GM10248 (cell line): ENCODE data around the gene RBM38.

Experiments used
- CTCF ChIA-PET: fragments of 300-600 bp; sonication (Branson Sonifier 250); formaldehyde crosslinking; extraction: SDS; loops from one replicate; lab custom pipeline; 2021; ENCODE audit warnings: antibody characterized with exemption; lab: Yijun Ruan, JAX
- POLR2A ChIA-PET: fragments of 350-650 bp; sonication (Branson Sonifier 250); formaldehyde crosslinking; extraction: SDS; loops from one replicate; lab custom pipeline; 2020; ENCODE audit warnings: antibody characterized with exemption; lab: Yijun Ruan, JAX
- DNase-seq: peaks from one replicate; pipeline ENCODE4 v3.0.0; 2012; ENCODE audit errors: extremely low spot score
- TF ChIP-seq, protein P1 (sequence below): IDR thresholded peaks from 2 replicates; pipeline ENCODE4 v1.5.1; 2012; ENCODE audit warnings: mild to moderate bottlenecking, low read depth; ENCODE audit errors: extremely low read depth, missing control alignments, control extremely low read depth

Gene RBM38

DNA sequence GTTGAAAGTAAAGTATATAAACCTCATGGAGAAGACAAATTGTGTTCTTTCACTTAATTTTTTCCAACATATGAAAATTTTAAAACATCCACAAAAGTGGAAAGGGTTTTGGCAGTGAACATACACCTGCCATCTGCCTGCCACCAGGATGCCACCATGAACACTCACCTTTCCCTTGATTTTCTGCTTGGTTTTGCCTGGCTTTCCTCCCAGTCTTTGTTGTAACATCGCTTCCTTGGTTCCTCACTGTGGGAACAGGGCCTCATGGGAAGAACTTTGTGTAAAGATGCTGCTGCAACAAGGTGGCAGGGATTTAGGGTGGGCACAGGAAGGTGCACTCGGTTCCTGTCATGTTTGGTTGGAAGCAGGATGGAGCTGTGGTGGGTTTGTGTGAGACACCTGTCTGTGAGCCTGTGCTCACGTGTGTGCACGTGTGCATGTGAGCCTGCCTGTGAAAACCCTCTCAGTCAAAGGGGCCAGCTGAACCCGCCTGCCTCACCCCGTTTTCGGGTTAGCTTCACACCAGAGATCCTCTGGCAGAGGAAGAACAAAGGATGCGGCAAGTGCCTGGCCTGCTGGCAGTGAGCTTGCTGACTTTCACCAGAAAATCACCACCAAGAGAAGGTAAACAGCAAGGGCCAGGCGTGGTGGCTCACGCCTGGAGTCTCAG is 11.0 kb upstream of the RBM38 start:
- CTCF ChIA-PET: interaction anchor here (0.7 to 5.3 kb wide), 15 partner anchors 11 to 216 kb away, joined by 3 to 38 read pairs (median 4); partner anchors contain the start of genes RAE1, RBM38 and SPO11
- DNase-seq: no peak

DNA sequence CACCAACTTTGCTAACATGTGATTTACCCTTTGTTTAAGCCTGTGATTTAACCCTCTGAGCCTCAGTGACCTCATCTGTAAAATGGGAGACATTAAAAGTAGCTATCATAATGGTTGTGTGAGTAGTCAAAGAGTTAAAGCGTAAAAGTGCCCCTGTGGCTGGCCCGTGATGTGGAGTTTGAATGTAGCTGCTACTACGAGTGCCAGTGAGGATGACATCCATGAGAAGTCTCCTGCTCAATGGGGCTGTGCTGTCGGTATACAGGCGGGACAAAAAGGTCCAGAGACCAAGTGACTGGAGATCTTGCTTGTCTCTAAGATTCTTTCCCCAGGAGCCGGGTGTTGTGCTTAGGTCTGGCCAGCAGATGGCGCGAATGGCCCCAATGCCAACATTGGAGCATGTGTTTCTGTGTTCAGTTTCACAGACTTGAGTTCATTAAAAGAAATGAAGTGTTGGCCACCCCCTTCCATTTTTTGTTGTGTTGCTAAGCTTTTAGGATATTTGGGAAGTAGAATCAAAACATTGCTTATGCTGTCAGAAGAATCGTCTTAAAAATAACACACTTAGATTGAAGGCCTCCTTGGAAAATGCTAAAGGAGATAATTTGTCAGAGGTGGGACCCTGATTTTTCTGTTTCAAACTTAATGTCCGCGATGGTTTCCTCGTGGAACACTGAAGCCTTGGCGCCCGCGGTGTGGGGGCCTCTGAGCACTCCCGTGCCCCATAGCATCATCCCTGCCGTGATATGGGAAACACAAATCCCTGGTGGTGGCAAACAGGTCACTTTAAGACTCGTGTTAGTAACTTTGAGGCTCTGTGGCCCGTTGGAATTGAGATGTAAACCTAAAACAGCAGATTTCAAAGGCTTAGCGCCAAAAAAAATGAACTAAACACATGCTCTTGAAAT is 9.3 kb upstream of the RBM38 start:
- POLR2A ChIA-PET: no interaction called here

More for the DNA sequence above, 11.0 kb upstream of the RBM38 start:
- POLR2A ChIA-PET: interaction anchor here (1.8 kb wide), 1 partner anchor 10 kb away, joined by 6 read pairs; no protein-coding TSS in a partner anchor
- TF ChIP-seq, protein P1, sequence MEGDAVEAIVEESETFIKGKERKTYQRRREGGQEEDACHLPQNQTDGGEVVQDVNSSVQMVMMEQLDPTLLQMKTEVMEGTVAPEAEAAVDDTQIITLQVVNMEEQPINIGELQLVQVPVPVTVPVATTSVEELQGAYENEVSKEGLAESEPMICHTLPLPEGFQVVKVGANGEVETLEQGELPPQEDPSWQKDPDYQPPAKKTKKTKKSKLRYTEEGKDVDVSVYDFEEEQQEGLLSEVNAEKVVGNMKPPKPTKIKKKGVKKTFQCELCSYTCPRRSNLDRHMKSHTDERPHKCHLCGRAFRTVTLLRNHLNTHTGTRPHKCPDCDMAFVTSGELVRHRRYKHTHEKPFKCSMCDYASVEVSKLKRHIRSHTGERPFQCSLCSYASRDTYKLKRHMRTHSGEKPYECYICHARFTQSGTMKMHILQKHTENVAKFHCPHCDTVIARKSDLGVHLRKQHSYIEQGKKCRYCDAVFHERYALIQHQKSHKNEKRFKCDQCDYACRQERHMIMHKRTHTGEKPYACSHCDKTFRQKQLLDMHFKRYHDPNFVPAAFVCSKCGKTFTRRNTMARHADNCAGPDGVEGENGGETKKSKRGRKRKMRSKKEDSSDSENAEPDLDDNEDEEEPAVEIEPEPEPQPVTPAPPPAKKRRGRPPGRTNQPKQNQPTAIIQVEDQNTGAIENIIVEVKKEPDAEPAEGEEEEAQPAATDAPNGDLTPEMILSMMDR: no peak

DNA sequence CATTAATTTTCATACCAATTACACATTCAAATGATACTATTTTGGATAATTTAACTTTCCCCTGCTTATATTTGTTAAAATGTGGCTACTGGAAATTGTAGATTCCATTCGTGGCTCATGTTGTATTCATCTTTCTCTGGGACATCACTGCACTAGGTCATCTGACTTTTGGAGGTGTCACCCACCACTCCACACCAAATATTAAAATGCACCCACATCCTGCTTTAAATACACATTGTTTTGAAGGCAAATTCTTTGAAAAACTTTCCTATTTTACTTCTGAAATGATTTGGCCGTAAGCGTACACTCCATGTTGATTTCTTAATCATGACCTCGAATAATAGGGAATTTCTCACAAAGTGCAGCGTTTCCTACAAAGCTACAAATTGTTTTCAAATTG is 8.7 kb upstream of the RBM38 start:
- POLR2A ChIA-PET: no interaction called here
- no peak for DNase-seq
- TF ChIP-seq, protein P1: no peak
- CTCF ChIA-PET: interaction anchor here (0.8 to 5.3 kb wide), 15 partner anchors 8 to 126 kb away, joined by 3 to 38 read pairs (median 7); partner anchors contain the start of gene RBM38

More for the DNA sequence above, 9.3 kb upstream of the RBM38 start:
- CTCF ChIA-PET: interaction anchor here (0.6 to 5.3 kb wide), 26 partner anchors 8 to 214 kb away, joined by 3 to 38 read pairs (median 4); partner anchors contain the start of gene RBM38
- TF ChIP-seq, protein P1: peak; percentile 85
- DNase-seq: peak; percentile 87

DNA sequence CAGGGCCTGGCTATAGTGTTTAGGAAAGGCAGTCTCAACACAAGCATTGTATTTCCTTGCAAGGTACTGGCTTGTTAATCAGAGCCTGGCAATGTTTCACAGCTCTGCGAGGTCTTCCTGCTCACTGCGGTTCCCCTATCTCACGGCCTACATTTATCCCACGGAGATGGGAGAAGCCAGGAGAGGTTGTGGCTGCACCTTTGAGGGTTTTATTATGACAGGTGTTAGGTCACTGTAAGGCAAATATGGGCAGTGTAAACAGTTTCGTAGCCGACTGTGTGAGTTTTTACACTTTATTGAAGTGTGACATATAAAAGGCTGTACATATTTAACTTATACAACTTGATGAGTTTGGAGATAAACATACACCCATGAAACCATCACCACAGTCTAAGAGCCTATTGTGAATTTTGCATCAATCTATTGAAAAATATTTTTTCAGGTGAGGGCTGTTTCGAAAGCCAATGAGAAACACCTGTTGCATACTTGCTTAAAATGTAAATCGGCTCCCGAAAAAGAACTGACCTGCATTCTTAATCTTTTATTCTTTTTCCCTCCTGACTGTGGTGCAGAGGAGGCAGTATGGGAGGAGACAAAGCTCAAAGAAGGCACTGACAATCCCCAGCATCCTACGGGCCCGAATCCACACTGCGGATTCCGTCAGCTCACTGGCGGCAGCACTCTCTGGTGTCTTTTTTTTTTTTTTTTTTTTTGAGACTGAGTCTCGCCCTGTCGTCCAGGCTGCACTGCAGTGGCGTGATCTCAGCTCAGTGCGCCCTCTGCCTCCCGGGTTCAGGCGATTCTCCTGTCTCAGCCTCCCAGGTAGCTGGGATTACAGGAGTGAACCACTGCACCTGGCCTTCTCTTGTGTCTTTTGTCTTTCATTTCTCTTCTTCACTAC is 7.5 kb upstream of the RBM38 start:
- TF ChIP-seq, protein P1: no peak
- no peak for DNase-seq
- POLR2A ChIA-PET: interaction anchor here (0.6 kb wide), 1 partner anchor 30 kb away, joined by 5 read pairs; no protein-coding TSS in a partner anchor
- CTCF ChIA-PET: interaction anchor here (0.8 to 5.3 kb wide), 6 partner anchors 14 to 112 kb away, joined by 3 to 38 read pairs (median 6); no protein-coding TSS in a partner anchor

DNA sequence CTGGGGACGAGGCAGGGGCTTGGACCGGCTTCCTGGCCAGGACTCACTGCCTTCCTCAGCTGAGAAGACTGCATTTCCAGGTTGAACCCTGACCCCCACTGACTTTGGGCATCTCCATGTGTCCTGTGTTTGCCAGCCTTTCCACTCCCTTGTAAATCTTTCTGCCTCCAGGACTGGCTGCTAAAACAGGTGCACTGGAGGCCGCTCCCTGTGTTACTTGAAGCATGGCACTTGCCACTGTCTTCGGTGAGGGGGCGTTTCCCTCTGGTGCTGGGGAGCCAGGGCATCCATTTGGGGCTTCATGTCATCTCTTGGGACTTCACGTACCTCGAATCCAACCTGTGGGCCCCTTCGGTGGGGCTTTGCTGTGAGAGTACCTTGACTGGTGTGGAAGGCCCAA is 6.7 kb upstream of the RBM38 start:
- DNase-seq: no peak
- ChIA-PET POLR2A (no interaction called here), CTCF (interaction anchor here (1.3 to 1.7 kb wide), 3 partner anchors 15 to 111 kb away, joined by 4 to 7 read pairs (median 4); no protein-coding TSS in a partner anchor)
- TF ChIP-seq, protein P1: no peak
